GM19193 (cell line): ENCODE data around the gene ITGBL1.

ENCODE experiments used
- POLR2A ChIP-seq: IDR thresholded peaks from 4 replicates; pipeline ENCODE4 v1.6.1; 2011; ENCODE audit not compliant: insufficient read depth, insufficient read length; ENCODE audit errors: extremely low read depth

Gene ITGBL1

GRCh38 chr13:101611491-101612475 lies 159.3 kb downstream of the ITGBL1 start:
- TF ChIP-seq POLR2A = no peak

DNA sequence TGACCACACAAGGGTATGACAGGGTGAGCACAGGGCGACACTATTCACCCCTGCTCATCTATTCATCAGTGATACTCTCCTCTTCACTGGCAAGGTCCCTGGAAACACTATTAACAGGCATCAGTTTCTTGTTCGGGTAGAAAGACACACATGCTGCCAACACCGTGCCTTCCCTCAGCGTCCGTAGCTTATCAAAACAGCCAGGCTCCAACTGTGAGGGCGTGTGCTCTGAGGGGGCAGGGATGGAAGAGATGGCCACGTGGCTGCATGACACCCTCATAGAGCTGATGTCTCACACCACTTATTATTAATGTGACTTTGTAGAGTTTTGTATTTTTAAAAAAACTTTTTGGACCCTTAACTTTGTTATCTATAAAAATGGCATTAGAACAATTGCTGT lies 160.3 kb downstream of the ITGBL1 start:
- no peak for TF ChIP-seq POLR2A

- TF ChIP-seq POLR2A = no peak
These were observed 162.0 kb downstream of the ITGBL1 start for GRCh38 chr13:101614491-101614890.

GRCh38 chr13:101618440-101619187 lies 166.1 kb downstream of the ITGBL1 start:
- TF ChIP-seq POLR2A = no peak

GRCh38 chr13:101621099-101621498 lies 168.6 kb downstream of the ITGBL1 start:
- TF ChIP-seq POLR2A = no peak

DNA sequence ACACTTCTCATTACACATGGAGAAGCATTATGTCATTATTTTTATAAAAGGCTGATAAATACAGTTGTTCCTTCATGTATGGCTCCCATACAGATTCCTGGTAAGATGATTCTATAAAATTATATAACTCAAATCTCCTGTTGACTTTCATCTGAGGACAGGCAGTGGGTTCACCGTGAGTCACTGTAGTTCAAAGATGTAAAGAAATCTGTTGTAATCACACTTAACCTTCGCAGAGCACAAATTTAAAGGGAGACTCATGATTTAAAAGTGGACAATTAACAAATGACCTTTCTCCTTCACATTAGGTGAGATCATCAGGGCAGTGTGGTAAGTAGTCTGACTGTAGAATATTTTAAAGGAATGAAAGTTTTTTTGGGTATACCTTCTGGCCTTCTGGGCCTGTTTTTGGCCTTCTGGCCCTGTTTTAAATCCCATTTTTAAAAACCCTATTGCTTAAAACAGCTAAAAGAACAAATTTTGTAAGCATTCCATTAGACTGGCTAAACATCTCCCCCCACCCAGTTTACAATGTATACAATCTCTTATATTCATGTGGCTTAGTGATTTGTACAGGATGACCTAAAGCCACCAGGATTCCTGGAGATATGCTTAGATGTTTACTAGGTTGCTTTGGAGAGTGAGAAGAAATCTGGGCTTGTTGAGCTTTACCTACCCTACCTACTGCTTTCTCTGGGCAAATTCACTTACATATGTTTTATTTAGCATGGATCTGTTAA lies 171.2 kb downstream of the ITGBL1 start:
- no peak for TF ChIP-seq POLR2A

DNA sequence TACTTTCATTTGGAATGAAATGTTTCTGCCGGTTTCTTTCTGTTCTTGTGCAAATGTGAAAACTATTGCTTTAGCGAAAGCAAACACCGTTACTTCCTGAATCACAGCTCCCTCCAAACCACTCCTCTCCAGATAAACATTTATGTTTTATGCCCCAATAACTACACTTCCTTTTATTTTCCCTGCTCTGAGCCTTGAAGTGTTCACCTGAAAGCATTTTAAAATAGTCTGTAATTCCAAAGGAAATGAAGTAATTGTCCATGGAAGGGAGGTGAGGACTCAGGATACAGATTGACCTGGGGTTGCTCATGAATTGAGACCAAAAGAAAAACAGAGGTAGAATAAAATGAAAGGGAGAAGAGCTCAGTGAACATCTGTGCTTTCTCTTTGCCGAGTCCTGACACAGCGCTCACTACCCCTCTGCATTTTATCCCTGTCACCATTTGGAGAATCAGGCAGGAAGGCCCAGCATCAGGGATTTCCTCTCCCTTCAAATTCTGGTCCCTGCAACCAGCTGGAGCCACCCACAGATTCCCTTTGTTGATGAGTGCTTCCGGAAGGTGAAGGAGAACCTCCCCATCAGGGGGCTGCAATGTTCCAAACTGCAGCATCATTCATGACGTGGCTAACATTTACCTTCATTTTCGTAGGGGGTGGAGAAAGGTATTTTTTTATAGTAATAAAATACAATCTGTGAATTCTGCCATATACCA lies 171.9 kb downstream of the ITGBL1 start:
- no peak for TF ChIP-seq POLR2A

- no peak for TF ChIP-seq POLR2A
These were observed 172.5 kb downstream of the ITGBL1 start for GRCh38 chr13:101624981-101625380.

DNA sequence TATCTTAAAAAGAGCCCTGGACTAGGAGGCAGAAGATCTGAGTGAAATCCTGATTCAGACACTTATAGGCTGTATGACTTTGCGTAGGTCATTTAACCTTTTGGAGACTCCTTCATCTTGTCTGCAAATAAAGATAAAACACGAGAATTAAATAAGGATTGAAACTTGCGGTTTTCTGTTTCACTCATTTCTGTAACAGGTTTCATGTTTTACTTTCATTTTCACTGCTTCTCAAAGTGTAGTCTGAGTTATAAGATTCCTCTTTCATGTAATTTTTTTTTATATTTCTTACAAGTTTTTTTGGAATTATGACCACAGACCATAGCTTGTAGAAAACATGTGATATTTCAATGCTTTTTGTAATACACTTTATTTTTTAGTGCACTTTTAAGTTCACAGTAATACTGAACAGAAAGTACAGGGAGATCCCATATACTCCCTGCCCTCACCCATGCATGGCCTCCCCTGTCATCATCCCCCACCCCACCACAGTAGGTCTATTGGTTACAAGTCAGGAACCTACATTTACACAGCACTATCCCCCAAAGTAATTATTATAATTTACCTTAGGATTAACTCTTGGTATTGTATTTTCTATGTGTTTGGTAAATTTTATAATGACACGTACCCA lies 174.6 kb downstream of the ITGBL1 start:
- TF ChIP-seq POLR2A = no peak

DNA sequence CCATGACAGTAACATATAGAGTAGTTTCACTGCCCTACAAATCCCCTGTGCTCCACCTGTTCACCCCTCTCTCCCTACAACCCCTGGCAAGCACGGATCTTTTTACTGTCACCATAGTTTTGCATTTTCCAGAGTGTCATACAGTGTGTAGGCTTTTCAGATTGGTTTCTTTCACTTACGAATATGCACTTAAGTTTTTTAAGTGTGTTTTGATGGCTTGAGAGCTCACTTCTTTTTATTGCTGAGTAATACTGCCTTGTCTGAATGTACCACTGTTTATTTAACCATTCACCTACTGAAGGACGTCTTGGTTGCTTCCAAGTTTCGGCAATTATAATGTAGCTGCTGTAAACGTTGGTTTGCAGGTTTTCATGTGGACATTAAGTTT lies 175.1 kb downstream of the ITGBL1 start:
- TF ChIP-seq POLR2A = no peak

GRCh38 chr13:101628900-101629299 lies 176.4 kb downstream of the ITGBL1 start:
- TF ChIP-seq POLR2A = no peak

DNA sequence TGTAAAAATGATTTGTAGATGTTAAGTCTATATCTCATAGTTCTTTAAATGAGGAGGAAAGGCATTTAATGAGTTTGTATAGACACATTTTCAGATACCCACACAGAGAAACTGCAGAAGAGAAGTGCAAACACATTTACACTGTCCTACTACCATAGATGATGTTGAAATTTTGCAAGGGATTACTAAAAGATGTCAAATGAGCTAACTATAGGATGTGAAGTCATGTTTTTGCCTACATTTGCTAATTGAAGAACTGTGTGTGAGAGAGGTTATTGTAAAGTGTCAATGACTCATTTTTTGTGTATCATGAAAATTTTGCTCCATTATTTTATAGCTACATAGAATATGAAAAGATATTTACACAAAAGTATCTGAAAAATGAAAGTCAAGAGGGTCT lies 178.9 kb downstream of the ITGBL1 start:
- TF ChIP-seq POLR2A = no peak

DNA sequence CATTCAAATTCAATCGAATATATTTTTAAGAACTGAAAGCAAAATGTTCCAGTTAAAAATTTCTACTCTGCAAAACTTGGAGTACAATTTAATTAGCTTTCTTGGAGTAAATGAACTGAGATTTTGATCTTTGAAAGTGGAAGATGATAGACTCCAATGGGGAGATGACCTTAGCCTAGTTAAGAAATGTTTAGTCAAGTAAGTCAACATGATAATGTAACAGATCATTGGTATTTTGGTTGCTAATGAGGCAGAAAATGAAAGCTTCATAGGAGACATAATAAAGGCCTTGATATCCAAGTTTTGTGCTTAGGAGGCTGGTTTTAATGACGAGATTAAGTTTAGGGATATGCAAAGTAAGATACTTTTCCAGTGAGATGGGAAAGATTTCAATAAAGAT lies 181.7 kb downstream of the ITGBL1 start:
- TF ChIP-seq POLR2A = no peak

- no peak for TF ChIP-seq POLR2A
These were observed 187.2 kb downstream of the ITGBL1 start for GRCh38 chr13:101639711-101640110.
